H9 (cell line): Measurements from ENCODE around the gene PROSER3. TPM values are rescaled to one million over a fixed set of nuclear protein-coding genes. Genes with fewer than 3 reads are reported as not detected.

Experiments used
- DNase-seq: peaks from one replicate; pipeline ENCODE4 v3.0.0-alpha.2; 2017
- H2AFZ ChIP-seq: one replicate; pipeline ENCODE4 v1.6.1; 2013; ENCODE audit warnings: mild to moderate bottlenecking, low read length, control low read depth, moderate library complexity
- H2AK5ac ChIP-seq: 2 replicates; pipeline ENCODE4 v1.6.1; 2013; ENCODE audit warnings: low read length, control low read depth, mixed read lengths; ENCODE audit not compliant: insufficient read length
- H2BK120ac ChIP-seq: one replicate; pipeline ENCODE4 v1.6.1; 2013; ENCODE audit warnings: low read depth, mild to moderate bottlenecking, low read length, control low read depth, inconsistent platforms; ENCODE audit not compliant: poor library complexity, severe bottlenecking
- H2BK12ac ChIP-seq: 2 replicates; pipeline ENCODE4 v1.6.1; 2013; ENCODE audit warnings: low read length, control low read depth, mixed read lengths, low read depth; ENCODE audit not compliant: insufficient read length
- H2BK15ac ChIP-seq: 2 replicates; pipeline ENCODE4 v1.6.1; 2013; ENCODE audit warnings: low read depth, low read length, control low read depth
- H2BK20ac ChIP-seq: one replicate; pipeline ENCODE4 v1.6.1; 2013; ENCODE audit warnings: low read depth, mild to moderate bottlenecking, low read length, control low read depth, inconsistent platforms; ENCODE audit not compliant: poor library complexity, severe bottlenecking
- H2BK5ac ChIP-seq: 2 replicates; pipeline ENCODE4 v1.6.1; 2013; ENCODE audit warnings: low read length, control low read depth, mixed read lengths; ENCODE audit not compliant: insufficient read length
- H3K14ac ChIP-seq: 2 replicates; pipeline ENCODE4 v1.6.1; 2013; ENCODE audit warnings: low read length, control low read depth; ENCODE audit not compliant: insufficient read depth
- H3K18ac ChIP-seq: 2 replicates; pipeline ENCODE4 v1.6.1; 2013; ENCODE audit warnings: low read depth, mild to moderate bottlenecking, mixed read lengths, low read length, control low read depth; ENCODE audit not compliant: insufficient read length
- H3K23ac ChIP-seq: 2 replicates; pipeline ENCODE4 v1.6.1; 2013; ENCODE audit warnings: low read length, control low read depth, mixed read lengths, low read depth; ENCODE audit not compliant: insufficient read length
- H3K23me2 ChIP-seq: 2 replicates; pipeline ENCODE4 v1.6.1; 2013; ENCODE audit warnings: low read depth, mild to moderate bottlenecking, mixed read lengths, low read length, control low read depth; ENCODE audit not compliant: insufficient read length, poor library complexity, severe bottlenecking
- H3K27ac ChIP-seq: 2 replicates; pipeline ENCODE4 v1.5.1; 2013; ENCODE audit warnings: low read length, control low read depth, mixed read lengths, low read depth; ENCODE audit not compliant: insufficient read length
- H3K27me3 ChIP-seq: 2 replicates; pipeline ENCODE4 v1.6.1; 2013; ENCODE audit warnings: low read length, control low read depth, inconsistent platforms; ENCODE audit not compliant: insufficient read depth
- H3K4ac ChIP-seq: 2 replicates; pipeline ENCODE4 v1.6.1; 2013; ENCODE audit warnings: low read depth, mild to moderate bottlenecking, control low read depth, inconsistent platforms, low read length, moderate library complexity
- H3K4me1 ChIP-seq: 2 replicates; pipeline ENCODE4 v1.6.1; 2013; ENCODE audit warnings: low read length, control low read depth, inconsistent platforms; ENCODE audit not compliant: insufficient read depth
- H3K4me2 ChIP-seq: 2 replicates; pipeline ENCODE4 v1.6.1; 2013; ENCODE audit warnings: low read length, control low read depth, mixed read lengths; ENCODE audit not compliant: insufficient read length, insufficient read depth
- H3K56ac ChIP-seq: 2 replicates; pipeline ENCODE4 v1.6.1; 2013; ENCODE audit warnings: low read depth, mild to moderate bottlenecking, mixed read lengths, low read length, control low read depth; ENCODE audit not compliant: insufficient read length
- H3K79me1 ChIP-seq: 2 replicates; pipeline ENCODE4 v1.6.1; 2013; ENCODE audit warnings: low read depth, mild to moderate bottlenecking, moderate library complexity, low read length, control low read depth, inconsistent platforms; ENCODE audit not compliant: insufficient read depth, poor library complexity, severe bottlenecking
- H3K79me2 ChIP-seq: 2 replicates; pipeline ENCODE4 v1.6.1; 2013; ENCODE audit warnings: low read length, control low read depth, inconsistent platforms; ENCODE audit not compliant: insufficient read depth
- H3K9ac ChIP-seq: 2 replicates; pipeline ENCODE4 v1.6.1; 2013; ENCODE audit warnings: low read length, control low read depth, mixed read lengths; ENCODE audit not compliant: insufficient read length; ENCODE audit errors: extremely low read depth
- H3K9me3 ChIP-seq: one replicate; pipeline ENCODE4 v1.6.1; 2013; ENCODE audit warnings: low read depth, low read length, inconsistent platforms; ENCODE audit not compliant: control insufficient read depth
- H3T11ph ChIP-seq: one replicate; pipeline ENCODE4 v1.6.1; 2013; ENCODE audit warnings: mild to moderate bottlenecking, low read length, control low read depth, inconsistent platforms
- H4K20me1 ChIP-seq: one replicate; pipeline ENCODE4 v1.6.1; 2013; ENCODE audit not compliant: control insufficient read depth, insufficient read length, insufficient read depth
- H4K5ac ChIP-seq: 2 replicates; pipeline ENCODE4 v1.6.1; 2013; ENCODE audit warnings: low read depth, mild to moderate bottlenecking, mixed read lengths, low read length, control low read depth; ENCODE audit not compliant: insufficient read length
- H4K8ac ChIP-seq: replicated peaks from 2 replicates; pipeline ENCODE4 v1.6.1; 2013; ENCODE audit warnings: low read length, control low read depth, mixed read lengths, low read depth; ENCODE audit not compliant: insufficient read length
- H4K91ac ChIP-seq: 2 replicates; pipeline ENCODE4 v1.6.1; 2013; ENCODE audit warnings: low read depth, mild to moderate bottlenecking, moderate library complexity, mixed read lengths, low read length, control low read depth; ENCODE audit not compliant: insufficient read length
- H3K27ac Mint-ChIP-seq, 3 experiments: 2 replicates in 2 of 3; 3 replicates in 1 of 3; pipeline ENCODE4 v1.8.0; 2020 to 2021; ENCODE audit warnings: mixed read lengths in 3 of 3, mild to moderate bottlenecking in 1 of 3, moderate library complexity in 1 of 3
- H3K27me3 Mint-ChIP-seq: 2 replicates; pipeline ENCODE4 v1.8.0; 2021; ENCODE audit warnings: low read depth, mild to moderate bottlenecking, moderate library complexity, mixed read lengths
- H3K36me3 Mint-ChIP-seq, 3 experiments: 2 replicates in 2 of 3; 3 replicates in 1 of 3; pipeline ENCODE4 v1.8.0; 2020 to 2021; ENCODE audit warnings: low read depth in 3 of 3, mixed read lengths in 3 of 3; ENCODE audit not compliant: insufficient read depth in 1 of 3
- H3K4me1 Mint-ChIP-seq, 2 experiments: 2 replicates each; pipeline ENCODE4 v1.8.0; 2020; ENCODE audit warnings: mixed read lengths in 2 of 2
- H3K4me3 Mint-ChIP-seq, 2 experiments: 2 replicates in 1 of 2; 3 replicates in 1 of 2; pipeline ENCODE4 v1.8.0; 2020 to 2021; ENCODE audit warnings: mild to moderate bottlenecking in 2 of 2, mixed read lengths in 2 of 2, moderate library complexity in 1 of 2
- H3K9me3 Mint-ChIP-seq, 2 experiments: 2 replicates in 1 of 2; 3 replicates in 1 of 2; pipeline ENCODE4 v1.8.0; 2020; ENCODE audit warnings: mild to moderate bottlenecking in 2 of 2, mixed read lengths in 2 of 2, moderate library complexity in 1 of 2
- CTCF ChIP-seq: fragments of 200-600 bp; sonication (generic); conservative IDR thresholded peaks from 3 replicates; pipeline ENCODE4 v1.8.0; 2021; ENCODE audit warnings: antibody characterized with exemption, mild to moderate bottlenecking
- WGBS: extraction: QIAGEN DNeasy Blood & Tissue Kit; methylation state at CpG from one replicate; pipeline ENCODE4 v1.1.7; 2013; ENCODE audit warnings: missing lambda C conversion rate, low lambda C conversion rate, mixed read lengths; ENCODE audit not compliant: insufficient read length; ENCODE audit errors: extremely low coverage; 5-methylcytosine and 5-hydroxymethylcytosine counted together
- total RNA-seq: library from RNA; stranded (reverse); gene quantifications from 2 replicates; pipeline ENCODE4 v1.2.1, GENCODE V29; 2021

The PROSER3 gene
- total RNA-seq, 1 experiment from 2014 or later = 29.1 TPM

GRCh38 chr19:35730326-35730725 lies 27.6 kb upstream of the PROSER3 start:
- Histone ChIP-seq H2AFZ (no peak overlapping the region), H3K9ac (no peak overlapping the region), H2BK20ac (no peak overlapping the region), H4K91ac (no peak overlapping the region), H3K4me2 (no peak overlapping the region), H2AK5ac (no peak overlapping the region), H2BK12ac (no peak overlapping the region), H3K27me3 (no peaks in the 10 kb centered on the region), H4K5ac (no peak overlapping the region), H2BK120ac (no peak overlapping the region), H3K79me2 (no peaks in the 10 kb centered on the region), H3K18ac (no peak overlapping the region), H3K23me2 (no peaks in the 10 kb centered on the region), H3K79me1 (no peaks in the 10 kb centered on the region), H3K56ac (no peak overlapping the region), H2BK5ac (no peak overlapping the region), H3K27ac (no peak overlapping the region), H3K4me1 (no peaks in the 10 kb centered on the region), H4K8ac (no peak overlapping the region), H3K4ac (no peak overlapping the region), H3T11ph (no peak overlapping the region), H3K14ac (no peak overlapping the region), H2BK15ac (no peak overlapping the region), H4K20me1 (no peaks in the 10 kb centered on the region), H3K9me3 (no peaks in the 10 kb centered on the region), H3K23ac (no peak overlapping the region)
- no peaks in the 10 kb centered on the region for H3K4me1 Mint-ChIP-seq
- TF ChIP-seq CTCF = no peak
- no CpG with 5 or more reads among the region's 18 CpGs for WGBS
- H3K4me3 Mint-ChIP-seq = no peak overlapping the region
- H3K36me3 Mint-ChIP-seq = peaks cover 55 to 80% (median 80%) of the 10 kb centered on the region in 3 experiments
- H3K27me3 Mint-ChIP-seq = no peaks in the 10 kb centered on the region
- H3K9me3 Mint-ChIP-seq = no peaks in the 10 kb centered on the region
- DNase-seq = no peak
- H3K27ac Mint-ChIP-seq = no peak overlapping the region; a peak in 1 of 7 replicates
